Measurements from ENCODE around the gene FSD2. TPM values are rescaled to one million over a fixed set of nuclear protein-coding genes. Genes with fewer than 3 reads are reported as not detected.

Gene FSD2
- total and polyA plus RNA-seq, 10 of the 15 experiments (the other 5 are each of a cell fraction or from before 2014, with no cell fraction given), result under 0.01 to 0.39 (median 0.07) TPM; not detected in 3

- DNase-seq (ENCODE audit: low read depth, low spot score) (no peak), FAIRE-seq (no peak), ATAC-seq (no peak)
- no peaks in the 10 kb centered on the region for H3K4me1 ChIP-seq (ENCODE audit: control insufficient read depth, insufficient read depth, low read length)
- no peak overlapping the region for H3K27ac ChIP-seq (ENCODE audit: control insufficient read depth, insufficient read depth)
- ChIA-PET SMC1A (ENCODE audit: uncharacterized antibody, unreplicated experiment) (interaction anchor here (0.7 to 2.3 kb wide), 3 partner anchors 91 to 149 kb away, joined by 3 to 16 read pairs (median 11); partner anchors contain the start of gene RAMAC), RAD21 (ENCODE audit: unreplicated experiment) (interaction anchor here (1.4 kb wide), 1 partner anchor 149 kb away, joined by 3 read pairs; no protein-coding TSS in a partner anchor), POLR2A (no interaction called here), CTCF (interaction anchor here (1.0 kb wide), 2 partner anchors 26 to 149 kb away, joined by 3 to 4 read pairs; no protein-coding TSS in a partner anchor)
- H3K79me2 ChIP-seq (ENCODE audit: control insufficient read depth, insufficient read depth, low read length), result no peaks in the 10 kb centered on the region
- no peak overlapping the region for H3K4me3 ChIP-seq
- H4K20me1 ChIP-seq (ENCODE audit: control insufficient read depth, insufficient read depth), result no peaks in the 10 kb centered on the region
- 88% methylated on average over 14 of the region's 14 CpGs for WGBS (ENCODE audit: insufficient coverage, insufficient replicate concordance, low lambda C conversion rate, missing lambda C conversion rate)
- TF ChIP-seq, protein P1, sequence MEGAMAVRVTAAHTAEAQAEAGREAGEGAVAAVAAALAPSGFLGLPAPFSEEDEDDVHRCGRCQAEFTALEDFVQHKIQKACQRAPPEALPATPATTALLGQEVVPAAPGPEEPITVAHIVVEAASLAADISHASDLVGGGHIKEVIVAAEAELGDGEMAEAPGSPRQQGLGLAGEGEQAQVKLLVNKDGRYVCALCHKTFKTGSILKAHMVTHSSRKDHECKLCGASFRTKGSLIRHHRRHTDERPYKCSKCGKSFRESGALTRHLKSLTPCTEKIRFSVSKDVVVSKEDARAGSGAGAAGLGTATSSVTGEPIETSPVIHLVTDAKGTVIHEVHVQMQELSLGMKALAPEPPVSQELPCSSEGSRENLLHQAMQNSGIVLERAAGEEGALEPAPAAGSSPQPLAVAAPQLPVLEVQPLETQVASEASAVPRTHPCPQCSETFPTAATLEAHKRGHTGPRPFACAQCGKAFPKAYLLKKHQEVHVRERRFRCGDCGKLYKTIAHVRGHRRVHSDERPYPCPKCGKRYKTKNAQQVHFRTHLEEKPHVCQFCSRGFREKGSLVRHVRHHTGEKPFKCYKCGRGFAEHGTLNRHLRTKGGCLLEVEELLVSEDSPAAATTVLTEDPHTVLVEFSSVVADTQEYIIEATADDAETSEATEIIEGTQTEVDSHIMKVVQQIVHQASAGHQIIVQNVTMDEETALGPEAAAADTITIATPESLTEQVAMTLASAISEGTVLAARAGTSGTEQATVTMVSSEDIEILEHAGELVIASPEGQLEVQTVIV (IDR thresholded peaks at IDR 0.05; ENCODE audit: borderline replicate concordance, partially characterized antibody), result no peak
- TF ChIP-seq CHD4 (IDR thresholded peaks at IDR 0.05), result no peak
- H2AFZ ChIP-seq (ENCODE audit: control insufficient read depth, low read depth, low read length), result no peak overlapping the region
- H3K9me3 ChIP-seq (replicated peaks; ENCODE audit: control insufficient read depth, insufficient read depth, low read length), result no peaks in the 10 kb centered on the region
- no peak overlapping the region for H3K4me2 ChIP-seq (ENCODE audit: control insufficient read depth, insufficient read depth)
- in situ Hi-C loops (cut with MboI), result no loop called here
- H3K27me3 ChIP-seq (replicated peaks in 1 of 2; ENCODE audit: control insufficient read depth in 2 of 2, insufficient read depth in 2 of 2, low read length in 1 of 2), result no peaks in the 10 kb centered on the region
- intact Hi-C loops (cut with micrococcal nuclease; ENCODE audit: unreplicated experiment), result no loop called here
- H3K9ac ChIP-seq (ENCODE audit: control insufficient read depth, insufficient read depth, low read length), result no peak overlapping the region
- no TSS peak for BruUV-seq (replicated peaks)
- no peaks in the 10 kb centered on the region for H3K36me3 ChIP-seq (ENCODE audit: control insufficient read depth in 2 of 2, insufficient read depth in 2 of 2, low read length in 1 of 2)
Measured at GRCh38 chr15:82851306-82851850, 45.5 kb upstream of the FSD2 start.

DNA sequence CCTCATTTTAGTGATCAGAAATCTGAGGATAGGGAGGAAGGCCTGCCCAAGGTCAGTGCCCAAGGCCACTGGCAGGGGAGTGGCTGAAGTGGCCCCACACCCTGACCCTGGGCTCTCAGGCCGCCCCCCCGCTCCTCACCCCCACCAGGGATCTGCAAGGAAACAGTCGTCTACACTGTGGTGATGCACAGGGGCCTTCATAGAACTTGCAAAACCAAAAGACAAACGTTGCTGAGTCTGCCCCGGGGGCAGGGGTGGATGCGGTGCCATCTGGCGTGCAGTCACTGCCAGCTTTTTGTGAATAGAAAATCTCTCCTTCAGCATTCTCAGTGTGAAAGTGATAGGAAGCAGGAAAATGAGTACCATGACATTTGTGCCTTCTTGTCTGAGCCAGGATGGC is 44.9 kb upstream of the FSD2 start:
- FAIRE-seq, result no peak
- POLR2A ChIA-PET, result no interaction called here
- SMC1A ChIA-PET (ENCODE audit: uncharacterized antibody, unreplicated experiment), result interaction anchor here (0.7 to 2.3 kb wide), 3 partner anchors 92 to 149 kb away, joined by 3 to 16 read pairs (median 11); partner anchors contain the start of gene RAMAC
- TF ChIP-seq RELA (IDR thresholded peaks at IDR 0.05; ENCODE audit: borderline replicate concordance, partially characterized antibody) (no peak), PAX5 (IDR thresholded peaks at IDR 0.05; ENCODE audit: borderline replicate concordance, low read depth, low read length) (no peak), TAF1 (IDR thresholded peaks at IDR 0.05; ENCODE audit: borderline replicate concordance, low read depth, low read length) (no peak)
- TF ChIP-seq, protein P2, sequence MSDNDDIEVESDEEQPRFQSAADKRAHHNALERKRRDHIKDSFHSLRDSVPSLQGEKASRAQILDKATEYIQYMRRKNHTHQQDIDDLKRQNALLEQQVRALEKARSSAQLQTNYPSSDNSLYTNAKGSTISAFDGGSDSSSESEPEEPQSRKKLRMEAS (IDR thresholded peaks at IDR 0.05; ENCODE audit: low read depth, low read length), result no peak
- TF ChIP-seq, protein P3, sequence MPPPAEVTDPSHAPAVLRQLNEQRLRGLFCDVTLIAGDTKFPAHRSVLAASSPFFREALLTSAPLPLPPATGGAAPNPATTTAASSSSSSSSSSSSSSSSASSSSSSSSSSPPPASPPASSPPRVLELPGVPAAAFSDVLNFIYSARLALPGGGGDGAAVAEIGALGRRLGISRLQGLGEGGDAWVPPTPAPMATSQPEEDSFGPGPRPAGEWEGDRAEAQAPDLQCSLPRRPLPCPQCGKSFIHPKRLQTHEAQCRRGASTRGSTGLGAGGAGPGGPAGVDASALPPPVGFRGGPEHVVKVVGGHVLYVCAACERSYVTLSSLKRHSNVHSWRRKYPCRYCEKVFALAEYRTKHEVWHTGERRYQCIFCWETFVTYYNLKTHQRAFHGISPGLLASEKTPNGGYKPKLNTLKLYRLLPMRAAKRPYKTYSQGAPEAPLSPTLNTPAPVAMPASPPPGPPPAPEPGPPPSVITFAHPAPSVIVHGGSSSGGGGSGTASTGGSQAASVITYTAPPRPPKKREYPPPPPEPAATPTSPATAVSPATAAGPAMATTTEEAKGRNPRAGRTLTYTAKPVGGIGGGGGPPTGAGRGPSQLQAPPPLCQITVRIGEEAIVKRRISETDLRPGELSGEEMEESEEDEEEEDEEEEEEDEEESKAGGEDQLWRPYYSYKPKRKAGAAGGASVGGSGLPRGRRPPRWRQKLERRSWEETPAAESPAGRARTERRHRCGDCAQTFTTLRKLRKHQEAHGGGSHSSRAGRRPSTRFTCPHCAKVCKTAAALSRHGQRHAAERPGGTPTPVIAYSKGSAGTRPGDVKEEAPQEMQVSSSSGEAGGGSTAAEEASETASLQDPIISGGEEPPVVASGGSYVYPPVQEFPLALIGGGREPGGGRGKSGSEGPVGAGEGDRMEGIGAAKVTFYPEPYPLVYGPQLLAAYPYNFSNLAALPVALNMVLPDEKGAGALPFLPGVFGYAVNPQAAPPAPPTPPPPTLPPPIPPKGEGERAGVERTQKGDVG (CRISPR knock-in tag; IDR thresholded peaks at IDR 0.05), result no peak

More for the DNA sequence above, 44.9 kb upstream of the FSD2 start:
- WGBS (ENCODE audit: insufficient coverage, insufficient replicate concordance, low lambda C conversion rate, missing lambda C conversion rate), result 61% methylated on average over 5 of the region's 7 CpGs
- in situ Hi-C loops (cut with MboI), result no loop called here
- ATAC-seq (no peak), DNase-seq (ENCODE audit: low read depth, low spot score) (no peak)
- Histone ChIP-seq H3K27me3 (replicated peaks in 1 of 2; ENCODE audit: control insufficient read depth in 2 of 2, insufficient read depth in 2 of 2, low read length in 1 of 2) (peaks cover 0 to 2% of the 10 kb centered on the region in 2 experiments; a peak in 1 of 4 replicates), H3K27ac (ENCODE audit: control insufficient read depth, insufficient read depth) (no peak overlapping the region), H3K36me3 (ENCODE audit: control insufficient read depth in 2 of 2, insufficient read depth in 2 of 2, low read length in 1 of 2) (no peaks in the 10 kb centered on the region), H3K9ac (ENCODE audit: control insufficient read depth, insufficient read depth, low read length) (no peak overlapping the region), H3K4me3 (no peak overlapping the region), H4K20me1 (ENCODE audit: control insufficient read depth, insufficient read depth) (no peaks in the 10 kb centered on the region), H3K4me1 (ENCODE audit: control insufficient read depth, insufficient read depth, low read length) (no peaks in the 10 kb centered on the region), H3K79me2 (ENCODE audit: control insufficient read depth, insufficient read depth, low read length) (no peaks in the 10 kb centered on the region), H3K4me2 (ENCODE audit: control insufficient read depth, insufficient read depth) (no peak overlapping the region), H2AFZ (ENCODE audit: control insufficient read depth, low read depth, low read length) (no peak overlapping the region), H3K9me3 (replicated peaks; ENCODE audit: control insufficient read depth, insufficient read depth, low read length) (no peaks in the 10 kb centered on the region)
- intact Hi-C loops (cut with micrococcal nuclease; ENCODE audit: unreplicated experiment), result no loop called here
- ChIA-PET RAD21 (ENCODE audit: unreplicated experiment) (interaction anchor here (1.4 kb wide), 1 partner anchor 149 kb away, joined by 3 read pairs; no protein-coding TSS in a partner anchor), CTCF (interaction anchor here (1.0 to 4.8 kb wide), 4 partner anchors 18 to 150 kb away, joined by 3 to 43 read pairs (median 4); partner anchors contain the start of gene RAMAC)
- BruUV-seq (replicated peaks), result no TSS peak

Data from GM12878 (cell line).